Measurements from ENCODE around the gene HSD3B2.
"Not testable (repeated sequence)": the region's sequence is repeated elsewhere in the genome, so short reads cannot be mapped to it uniquely, and the experiment has no call there.

Gene HSD3B2

GRCh38 chr1:119373465-119373864 is 41.5 kb upstream of the HSD3B2 start:
- DNase-seq (ENCODE audit: low spot score) = no peak
- TF ChIP-seq, protein P1, sequence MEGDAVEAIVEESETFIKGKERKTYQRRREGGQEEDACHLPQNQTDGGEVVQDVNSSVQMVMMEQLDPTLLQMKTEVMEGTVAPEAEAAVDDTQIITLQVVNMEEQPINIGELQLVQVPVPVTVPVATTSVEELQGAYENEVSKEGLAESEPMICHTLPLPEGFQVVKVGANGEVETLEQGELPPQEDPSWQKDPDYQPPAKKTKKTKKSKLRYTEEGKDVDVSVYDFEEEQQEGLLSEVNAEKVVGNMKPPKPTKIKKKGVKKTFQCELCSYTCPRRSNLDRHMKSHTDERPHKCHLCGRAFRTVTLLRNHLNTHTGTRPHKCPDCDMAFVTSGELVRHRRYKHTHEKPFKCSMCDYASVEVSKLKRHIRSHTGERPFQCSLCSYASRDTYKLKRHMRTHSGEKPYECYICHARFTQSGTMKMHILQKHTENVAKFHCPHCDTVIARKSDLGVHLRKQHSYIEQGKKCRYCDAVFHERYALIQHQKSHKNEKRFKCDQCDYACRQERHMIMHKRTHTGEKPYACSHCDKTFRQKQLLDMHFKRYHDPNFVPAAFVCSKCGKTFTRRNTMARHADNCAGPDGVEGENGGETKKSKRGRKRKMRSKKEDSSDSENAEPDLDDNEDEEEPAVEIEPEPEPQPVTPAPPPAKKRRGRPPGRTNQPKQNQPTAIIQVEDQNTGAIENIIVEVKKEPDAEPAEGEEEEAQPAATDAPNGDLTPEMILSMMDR (IDR thresholded peaks at IDR 0.05) = no peak
- no peak overlapping the region for H3K4me3 ChIP-seq
- no peak overlapping the region for H3K27ac ChIP-seq

GRCh38 chr1:119374208-119374874 is 40.6 kb upstream of the HSD3B2 start:
- DNase-seq (ENCODE audit: low spot score) = no peak
- Histone ChIP-seq H3K27ac (no peak overlapping the region), H3K4me3 (no peak overlapping the region)
- TF ChIP-seq, protein P1 (IDR thresholded peaks at IDR 0.05) = no peak

DNA sequence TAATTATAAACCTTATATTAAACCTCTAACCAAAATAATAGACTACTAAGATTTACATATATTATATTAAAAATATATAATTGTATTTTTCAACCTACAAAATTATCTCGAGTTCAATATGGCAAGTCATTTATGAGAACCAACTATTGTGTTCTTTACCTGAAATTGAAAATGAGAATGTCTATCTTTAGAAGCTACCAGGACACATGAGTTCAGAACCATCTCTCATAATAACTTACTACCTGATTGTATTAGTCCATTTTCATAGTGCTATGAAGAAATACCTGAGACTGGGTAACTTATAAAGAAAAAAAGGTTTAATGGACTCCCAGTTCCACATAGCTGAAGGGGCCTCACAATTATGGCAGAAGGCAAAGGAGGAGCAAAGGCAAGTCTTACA is 39.6 kb upstream of the HSD3B2 start:
- DNase-seq (ENCODE audit: low spot score) = no peak
- TF ChIP-seq, protein P1 (IDR thresholded peaks at IDR 0.05) = no peak
- H3K4me3 ChIP-seq = no peak overlapping the region
- H3K27ac ChIP-seq = no peak overlapping the region

DNA sequence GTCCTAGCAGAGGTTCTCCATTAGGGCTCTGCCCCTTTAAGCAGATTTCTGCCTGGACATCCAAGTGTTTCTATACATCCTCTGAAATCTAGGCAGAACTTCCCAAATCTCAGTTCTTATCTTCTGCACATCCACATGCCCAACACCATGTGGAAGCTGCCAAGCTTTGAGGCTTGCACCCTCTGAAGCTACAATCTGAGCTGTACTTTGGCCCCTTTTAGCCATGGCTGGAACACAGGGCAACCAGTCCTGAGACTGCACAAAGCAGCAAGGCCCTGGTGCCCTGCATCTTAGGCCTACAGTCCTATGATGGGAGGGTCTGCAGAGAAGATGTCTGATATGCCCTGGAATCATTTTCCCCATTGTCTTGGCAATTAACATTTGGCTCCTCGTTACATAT is 38.4 kb upstream of the HSD3B2 start:
- TF ChIP-seq, protein P1 (IDR thresholded peaks at IDR 0.05) = no peak
- no peak for DNase-seq (ENCODE audit: low spot score)
- Histone ChIP-seq H3K4me3 (no peak overlapping the region), H3K27ac (no peak overlapping the region)

DNA sequence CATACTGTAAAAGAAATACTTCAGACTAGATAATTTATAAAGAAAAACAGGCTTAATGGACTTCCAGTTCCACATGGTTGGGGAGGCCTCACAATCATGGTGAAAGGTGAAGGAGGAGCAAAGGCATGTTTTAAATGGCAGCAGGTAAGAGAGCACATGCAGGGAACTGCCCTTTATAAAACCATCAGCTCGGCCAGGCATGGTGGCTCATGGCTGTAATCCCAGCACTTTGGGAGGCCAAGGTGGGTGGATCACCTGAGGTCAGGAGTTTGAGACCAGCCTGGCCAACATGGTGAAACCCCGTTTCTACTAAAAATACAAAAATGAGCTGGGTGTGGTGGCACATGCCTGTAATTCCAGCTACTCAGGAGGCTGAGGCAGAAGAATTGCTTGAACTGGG is 37.4 kb upstream of the HSD3B2 start:
- not testable (repeated sequence) for H3K27ac ChIP-seq; H3K4me3 ChIP-seq; DNase-seq (ENCODE audit: low spot score)

- Histone ChIP-seq H3K27ac (no peak overlapping the region), H3K4me3 (no peak overlapping the region)
- TF ChIP-seq, protein P1 (IDR thresholded peaks at IDR 0.05) = no peak
- no peak for DNase-seq (ENCODE audit: low spot score)
Observed at GRCh38 chr1:119379117-119379516, 35.8 kb upstream of the HSD3B2 start.

- TF ChIP-seq, protein P1 (IDR thresholded peaks at IDR 0.05) = no peak
Observed at GRCh38 chr1:119380304-119380703, 34.6 kb upstream of the HSD3B2 start.

More at GRCh38 chr1:119380304-119380703, 34.6 kb upstream of the HSD3B2 start:
- no peak overlapping the region for H3K27ac ChIP-seq
- DNase-seq (ENCODE audit: low spot score) = no peak
- no peak overlapping the region for H3K4me3 ChIP-seq

Measured in coronary artery (tissue), 2 donors.